Stimulated activated CD8-positive, alpha-beta memory T cell treated with anti-CD3 and anti-CD28 coated beads, Interleukin-4, amount 100 ng/mL, for 1 hour (primary cell): Measurements from ENCODE around the gene TMPRSS4.

Experiments used
- DNase-seq, 2 donors: peaks; one replicate each; pipeline ENCODE4 v3.0.0-alpha.2; 2020; ENCODE audit warnings: low read depth in 2 of 2, low spot score in 1 of 2

Gene TMPRSS4

DNA sequence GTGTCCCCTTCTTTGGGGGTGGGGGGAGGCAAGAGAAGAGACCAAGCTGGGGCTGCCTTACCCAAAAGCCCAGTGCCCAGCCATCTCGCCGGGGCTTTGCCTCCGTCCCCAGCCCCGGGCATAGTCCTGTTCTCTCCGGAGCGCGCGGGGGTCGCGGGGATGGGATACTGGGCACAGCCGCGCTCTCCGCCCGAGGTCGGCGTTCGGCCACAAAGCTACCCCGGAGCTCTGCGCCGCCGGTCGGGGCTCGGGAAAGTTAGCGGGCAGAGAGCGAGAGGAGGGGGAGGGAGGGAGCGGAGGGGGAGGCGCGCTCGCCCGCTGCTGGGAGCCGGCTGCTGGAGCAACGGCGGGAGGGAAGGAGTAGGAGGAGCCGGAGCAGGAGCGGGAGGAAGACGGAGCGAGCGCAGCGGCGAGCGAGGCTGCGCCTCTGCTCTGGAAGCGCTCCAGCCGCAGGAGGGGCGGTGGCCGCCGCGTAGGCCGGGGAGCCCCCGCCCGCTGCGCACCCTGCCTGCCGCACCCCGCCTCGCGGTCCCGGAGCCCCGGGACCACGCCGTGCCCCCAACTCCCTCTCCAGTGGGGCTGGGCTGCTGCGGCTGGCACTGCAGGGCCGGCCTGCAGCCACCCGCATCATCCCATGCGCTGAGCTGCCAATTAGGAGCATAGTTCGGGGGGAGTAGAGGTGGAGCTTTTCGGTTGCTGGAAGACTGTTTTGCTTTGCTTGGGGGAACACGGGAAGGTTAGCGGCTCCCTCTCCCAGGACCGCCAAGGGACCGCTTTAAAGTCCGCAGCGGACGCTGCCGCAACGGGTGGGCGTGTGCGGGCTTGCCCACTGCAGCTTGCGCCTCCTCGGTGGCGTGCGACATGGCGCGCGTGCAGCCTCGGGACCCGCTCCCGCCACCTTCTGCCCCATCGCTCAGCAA lies 75.9 kb downstream of the TMPRSS4 start, which contains the start of gene SCN4B:
SCN4B (minus strand) TSS at position 272 of the 920 bp plus-strand sequence; CDS start at position 122, 150 bp downstream.
- no peak for DNase-seq

- DNase-seq = no peak
Measured at GRCh38 chr11:118153516-118153915, 76.6 kb downstream of the TMPRSS4 start.

GRCh38 chr11:118153976-118154375 lies 77.1 kb downstream of the TMPRSS4 start:
- DNase-seq = no peak

DNA sequence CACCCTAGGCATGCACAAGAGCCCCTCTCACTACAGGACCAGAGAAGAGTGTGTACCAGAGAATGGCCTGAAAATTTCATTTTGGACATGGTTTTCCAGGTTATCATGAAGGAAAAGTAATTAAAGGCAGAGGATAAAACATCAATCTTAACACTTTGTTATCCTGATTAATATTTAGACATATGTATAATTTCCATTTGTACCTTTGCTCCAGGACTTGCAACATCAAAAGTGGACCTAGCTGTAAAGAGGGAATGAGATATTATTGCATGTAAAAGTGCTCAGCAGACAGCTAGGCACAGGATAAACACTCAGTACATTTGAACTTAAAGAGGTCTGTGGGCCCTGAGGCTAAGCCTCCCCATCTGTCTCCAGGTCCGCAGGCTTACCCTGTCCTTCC lies 77.8 kb downstream of the TMPRSS4 start:
- DNase-seq = no peak

GRCh38 chr11:118155776-118156530 lies 79.1 kb downstream of the TMPRSS4 start:
- DNase-seq = no peak

DNA sequence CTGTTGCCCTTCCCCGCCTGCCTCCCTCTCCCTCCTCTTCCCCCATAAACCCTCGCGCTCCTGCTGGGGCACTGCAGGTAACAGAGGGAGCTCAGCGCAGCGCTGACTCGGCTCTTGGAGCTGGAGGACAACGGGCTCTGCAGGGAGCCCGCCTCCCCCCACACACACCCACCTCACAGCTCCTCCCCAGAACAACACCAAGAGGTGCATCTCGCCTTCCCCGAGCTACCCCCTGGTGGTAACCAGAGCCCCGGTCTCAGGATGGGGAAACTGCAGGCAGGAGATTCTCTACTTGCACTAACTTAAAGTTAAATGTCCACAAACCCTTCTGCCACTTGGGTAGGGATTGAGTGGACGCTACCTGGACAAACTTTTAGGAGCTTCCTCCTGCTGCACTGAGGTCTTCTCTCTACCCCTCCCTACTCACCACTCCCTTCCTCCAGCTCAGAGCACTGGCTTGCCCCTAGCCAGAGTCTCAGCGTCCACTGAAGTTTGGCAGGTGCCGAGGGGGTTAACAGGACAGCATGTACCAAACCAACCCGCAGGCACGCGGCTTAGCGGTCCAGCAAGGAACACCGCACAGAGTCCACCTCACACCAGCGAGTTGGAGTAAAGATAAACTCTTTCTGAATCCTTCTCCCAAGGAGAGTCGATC lies 79.8 kb downstream of the TMPRSS4 start:
- DNase-seq = no peak

DNA sequence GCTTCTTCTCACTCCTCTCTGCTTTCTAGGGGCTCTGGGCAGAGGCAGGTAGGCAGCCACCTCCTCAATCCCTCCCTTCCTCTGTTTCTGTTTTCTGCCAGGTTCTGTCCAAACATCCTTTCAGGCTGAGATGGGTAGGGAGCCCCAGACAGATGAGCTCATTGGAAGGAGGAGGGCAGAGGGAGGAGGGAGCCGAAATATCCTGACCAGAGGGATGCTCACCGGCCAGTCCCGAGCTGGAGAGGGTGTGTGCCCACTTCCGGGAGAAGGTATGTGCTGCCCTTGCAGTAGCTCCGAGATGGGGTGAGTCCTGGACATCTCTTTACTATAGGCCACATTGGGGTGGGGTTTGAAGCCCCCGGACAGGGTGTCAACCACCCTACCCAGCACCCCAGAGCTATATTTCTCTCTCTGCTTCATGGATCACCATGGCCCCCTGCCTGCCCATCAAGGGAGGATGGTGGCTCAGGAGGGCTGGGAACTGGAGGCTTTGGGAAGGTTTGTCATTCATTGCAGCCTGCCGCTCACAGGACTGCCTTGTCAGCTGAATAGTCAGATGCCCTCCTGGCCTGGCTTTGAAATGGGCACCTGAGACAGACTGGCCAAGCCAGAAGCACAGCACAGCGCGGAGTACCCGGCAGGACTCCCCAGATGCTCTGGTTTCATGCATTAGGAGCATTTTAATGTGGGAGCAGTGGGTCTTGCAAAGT lies 80.5 kb downstream of the TMPRSS4 start:
- no peak for DNase-seq

DNA sequence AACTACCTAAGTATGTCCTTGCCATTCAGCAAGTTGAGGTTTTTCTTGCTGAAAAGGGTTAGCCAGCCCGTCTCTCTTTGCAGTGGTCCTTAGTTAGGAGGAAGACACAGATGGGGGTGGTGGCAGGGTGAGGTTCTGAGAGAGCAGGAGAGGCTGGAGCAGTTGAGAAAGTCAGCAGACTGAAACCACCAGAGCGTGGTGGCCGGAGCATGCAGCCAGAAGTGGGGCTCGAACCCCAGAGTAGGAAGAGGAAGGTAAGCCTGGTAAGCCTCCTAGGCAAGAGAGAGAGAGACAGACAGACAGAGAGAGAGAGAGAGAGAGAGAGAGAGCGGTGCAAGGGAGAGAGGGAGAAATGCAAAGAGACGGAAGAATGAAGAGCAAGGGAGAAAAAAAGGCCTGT lies 84.9 kb downstream of the TMPRSS4 start:
- DNase-seq = no peak

GRCh38 chr11:118162846-118163245 lies 86.0 kb downstream of the TMPRSS4 start:
- no peak for DNase-seq

DNA sequence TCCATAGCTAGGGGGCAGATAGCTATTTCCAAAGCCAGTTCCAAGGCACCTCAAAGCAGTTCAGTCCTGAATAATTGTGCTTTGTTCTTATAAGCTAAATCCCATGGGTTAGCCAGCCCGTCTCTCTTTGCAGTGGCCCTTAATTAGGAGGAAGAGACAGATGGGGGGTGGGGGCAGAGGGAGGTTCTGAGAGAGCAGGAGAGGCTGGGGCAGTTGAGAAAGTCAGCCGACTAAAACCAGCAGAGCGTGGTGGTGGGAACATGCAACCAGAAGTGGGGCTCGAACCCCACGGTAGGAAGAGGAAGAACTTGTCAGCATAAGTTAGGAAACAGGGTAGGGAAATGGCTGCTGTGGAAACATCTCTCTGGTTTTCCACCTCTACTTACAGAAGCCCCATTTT lies 86.6 kb downstream of the TMPRSS4 start:
- no peak for DNase-seq

- DNase-seq = no peak
Measured at GRCh38 chr11:118164885-118165284, 88.0 kb downstream of the TMPRSS4 start.

DNA sequence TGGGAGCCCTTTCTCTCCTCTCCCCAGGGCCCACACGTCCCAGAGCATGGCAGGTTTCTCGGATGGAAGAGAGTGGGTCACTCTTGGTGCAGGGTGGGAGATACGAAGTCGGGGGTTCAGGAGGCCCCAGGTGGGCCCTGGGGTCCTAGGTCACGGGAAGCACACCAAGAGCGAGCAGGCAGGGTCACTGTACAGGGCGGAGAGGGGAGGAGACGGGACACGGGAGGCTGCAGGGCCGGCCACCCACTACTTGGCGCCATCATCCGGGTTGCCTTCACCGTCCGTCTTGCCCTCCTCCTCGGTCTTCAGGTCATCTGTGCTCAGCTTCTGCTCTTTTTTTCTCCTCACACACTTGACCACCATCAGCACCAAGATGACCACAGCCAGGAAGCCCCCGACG lies 89.8 kb downstream of the TMPRSS4 start:
- no peak for DNase-seq

DNA sequence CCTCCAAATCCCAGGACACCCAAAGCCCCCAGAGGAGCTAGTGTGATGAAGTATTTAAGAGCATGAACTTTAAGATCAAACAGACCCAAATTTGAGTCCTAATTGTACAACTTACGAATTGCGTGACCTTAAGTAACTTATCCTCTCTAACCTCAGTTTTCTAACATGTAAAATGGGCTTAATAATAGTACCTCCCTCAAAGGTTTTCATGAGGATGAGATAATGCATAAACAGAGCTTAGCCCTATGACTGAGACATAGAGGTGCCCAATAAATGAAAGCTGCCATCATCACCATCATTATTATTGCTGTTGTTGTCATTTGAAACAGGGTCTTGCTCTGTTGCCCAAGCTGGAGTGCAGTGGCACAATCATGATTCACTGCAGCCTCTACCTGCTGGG lies 90.4 kb downstream of the TMPRSS4 start:
- DNase-seq = no peak

GRCh38 chr11:118167906-118168305 lies 91.0 kb downstream of the TMPRSS4 start:
- no peak for DNase-seq

DNA sequence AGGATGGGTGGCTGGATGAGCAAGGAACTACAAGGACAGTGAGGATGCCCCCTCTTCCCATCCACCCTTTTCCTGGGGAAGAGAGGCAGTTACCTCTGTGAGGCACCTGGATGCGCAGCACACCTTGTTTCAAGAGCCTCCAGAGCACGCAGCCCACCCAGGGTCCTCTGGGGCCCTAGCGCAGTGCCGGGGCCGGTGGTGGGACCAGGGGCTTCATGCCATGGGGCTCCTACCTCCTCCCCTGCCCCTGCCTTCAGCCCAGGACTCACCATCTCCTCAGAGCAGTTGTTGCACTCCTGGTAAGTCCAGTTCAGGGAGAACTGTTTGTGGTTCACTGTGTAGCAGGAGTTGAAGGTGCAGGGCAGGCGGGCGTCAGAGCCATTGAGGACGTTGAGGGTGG lies 91.4 kb downstream of the TMPRSS4 start:
- DNase-seq = no peak

DNA sequence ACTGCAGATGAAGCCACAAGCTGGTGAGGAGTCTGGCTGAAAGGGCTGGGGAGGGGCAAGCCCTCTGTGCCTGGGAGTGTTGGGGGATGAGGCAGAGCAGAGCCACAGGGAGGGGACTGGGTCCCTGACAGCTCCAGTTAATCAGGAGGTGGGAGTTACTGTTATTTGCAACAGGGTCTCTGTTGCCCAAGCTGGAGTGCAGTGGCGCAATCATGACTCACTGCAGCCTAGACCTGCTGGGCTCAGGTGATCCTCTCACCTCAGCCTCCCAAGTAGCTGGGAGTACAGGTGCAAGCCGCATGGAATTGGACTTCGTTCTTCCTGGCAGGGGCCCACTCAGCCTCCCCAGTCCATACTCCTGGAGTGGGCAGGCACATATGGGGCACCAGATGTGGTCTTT lies 91.9 kb downstream of the TMPRSS4 start:
- DNase-seq = no peak

DNA sequence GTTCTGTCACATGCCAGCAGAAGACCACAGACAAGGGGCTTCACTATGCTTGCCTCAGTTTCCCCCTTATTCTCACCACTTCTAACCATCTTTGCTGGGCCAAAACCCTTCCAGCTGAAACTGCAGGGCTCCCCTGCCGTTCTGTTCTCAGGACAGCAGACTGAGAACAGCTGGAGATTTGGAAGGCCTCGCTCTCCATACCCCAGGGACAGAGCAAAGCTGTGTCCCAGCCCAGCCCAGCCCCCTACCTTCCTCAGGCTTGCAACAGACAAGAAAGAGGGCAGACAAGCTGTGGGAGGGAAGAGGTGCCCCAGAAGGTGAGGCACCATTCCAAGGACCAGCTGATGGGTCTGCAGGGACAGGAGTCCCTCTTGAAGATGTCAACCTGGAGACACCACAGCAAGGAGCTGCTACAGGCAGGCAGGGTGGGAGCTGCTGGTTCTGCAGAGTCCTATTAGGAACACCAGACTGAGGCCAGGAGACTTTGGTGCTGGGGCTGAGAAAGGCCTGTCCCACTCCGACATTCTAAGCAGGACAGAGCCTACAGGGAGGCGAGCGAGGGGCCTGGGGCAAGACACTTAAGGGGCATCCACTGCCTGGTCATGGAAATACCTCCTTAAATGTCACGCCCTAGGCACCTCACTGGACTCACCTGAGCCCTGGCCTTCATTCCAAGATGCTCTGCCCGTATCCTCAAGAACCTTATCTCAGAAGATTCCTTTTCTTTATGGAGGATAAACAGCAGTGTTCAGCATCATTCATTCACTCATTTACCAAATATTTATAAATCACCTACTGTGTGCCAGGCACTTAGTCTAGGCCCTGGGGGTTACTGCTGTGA lies 92.6 kb downstream of the TMPRSS4 start:
- DNase-seq = no peak

- no peak for DNase-seq
Measured at GRCh38 chr11:118170231-118170630, 93.4 kb downstream of the TMPRSS4 start.

DNA sequence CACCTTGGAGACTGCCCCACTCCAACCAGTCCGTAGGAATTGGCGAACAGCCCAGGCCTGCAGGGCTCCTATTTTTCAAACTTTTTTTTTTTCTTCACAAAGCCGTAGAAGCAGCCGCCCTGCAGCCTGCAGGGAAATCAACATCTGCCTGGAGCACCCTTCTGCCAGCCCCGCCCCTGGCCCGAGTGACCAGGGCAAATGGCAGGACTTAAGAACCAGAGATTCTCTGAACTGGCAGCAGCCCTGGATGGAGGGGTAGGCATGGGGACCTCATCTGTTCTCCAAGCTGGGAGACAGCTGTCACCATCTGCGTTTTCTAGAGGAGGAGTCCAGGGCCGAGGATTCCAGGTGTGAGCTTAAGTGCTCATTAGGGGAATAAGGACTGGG lies 94.0 kb downstream of the TMPRSS4 start:
- no peak for DNase-seq
